COLO829 (cell line): ENCODE data around the gene TM4SF4.

ENCODE experiments used
- DNase-seq: peaks from one replicate; pipeline ENCODE4 v3.0.0; 2012; ENCODE audit warnings: low spot score

The TM4SF4 gene

DNA sequence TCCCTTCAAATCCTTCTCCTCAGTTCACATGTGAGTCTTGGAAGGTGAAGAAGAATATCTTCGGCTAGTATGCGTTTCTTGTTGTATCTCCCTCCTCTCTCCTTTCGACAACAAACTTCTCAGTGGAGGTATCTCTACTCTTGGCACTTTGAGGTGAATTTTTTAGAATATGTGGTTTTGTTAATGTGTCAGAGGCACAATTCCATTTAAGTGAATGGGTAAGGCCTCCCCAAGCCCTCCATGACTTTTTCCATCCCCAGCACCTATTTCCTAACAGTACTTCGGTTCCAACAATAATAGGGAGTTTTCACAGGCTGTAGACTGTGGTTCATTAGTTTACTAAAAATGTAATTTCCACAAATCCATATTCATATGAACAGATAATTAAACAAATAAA lies 74.2 kb downstream of the TM4SF4 start:
- DNase-seq: no peak

GRCh38 chr3:149551500-149551899 lies 77.0 kb downstream of the TM4SF4 start:
- DNase-seq: no peak

- no peak for DNase-seq
Observed at GRCh38 chr3:149552700-149553099, 78.2 kb downstream of the TM4SF4 start.
